Loucy (cell line): ENCODE measurements around the gene UBXN6.

Experiments used
- EZH2phosphoT487 ChIP-seq: fragments of 200-600 bp; IDR thresholded peaks from 2 replicates; pipeline ENCODE4 v1.6.1; 2018; ENCODE audit warnings: antibody characterized with exemption, mild to moderate bottlenecking, moderate library complexity, borderline replicate concordance
- TF ChIP-seq, protein P1 (sequence below): fragments of 200-600 bp; sonication (generic); conservative IDR thresholded peaks from 2 replicates; pipeline ENCODE4 v1.5.1; 2014; ENCODE audit warnings: mild to moderate bottlenecking, antibody characterized with exemption, low read length

DNA sequence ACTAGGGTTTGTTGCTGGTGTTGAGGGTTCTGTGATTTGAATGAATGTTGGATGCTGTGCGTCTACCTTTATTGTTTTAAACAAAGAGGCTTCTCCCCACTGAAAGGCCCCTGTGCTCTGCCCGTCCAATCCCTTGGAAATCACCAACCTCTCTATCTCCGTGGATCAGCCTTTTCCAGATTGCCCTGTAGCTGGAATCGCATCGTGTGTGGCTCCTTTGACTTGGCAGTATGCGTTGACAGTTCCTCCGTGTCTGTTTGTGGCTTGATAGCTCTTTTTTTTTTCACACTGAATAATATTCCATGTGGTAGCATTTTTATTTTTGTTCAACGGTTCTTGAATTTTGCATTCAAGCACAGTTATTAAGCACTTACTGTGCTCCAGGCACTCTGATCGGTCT lies 23.2 kb downstream of the UBXN6 start:
- TF ChIP-seq, protein P1, sequence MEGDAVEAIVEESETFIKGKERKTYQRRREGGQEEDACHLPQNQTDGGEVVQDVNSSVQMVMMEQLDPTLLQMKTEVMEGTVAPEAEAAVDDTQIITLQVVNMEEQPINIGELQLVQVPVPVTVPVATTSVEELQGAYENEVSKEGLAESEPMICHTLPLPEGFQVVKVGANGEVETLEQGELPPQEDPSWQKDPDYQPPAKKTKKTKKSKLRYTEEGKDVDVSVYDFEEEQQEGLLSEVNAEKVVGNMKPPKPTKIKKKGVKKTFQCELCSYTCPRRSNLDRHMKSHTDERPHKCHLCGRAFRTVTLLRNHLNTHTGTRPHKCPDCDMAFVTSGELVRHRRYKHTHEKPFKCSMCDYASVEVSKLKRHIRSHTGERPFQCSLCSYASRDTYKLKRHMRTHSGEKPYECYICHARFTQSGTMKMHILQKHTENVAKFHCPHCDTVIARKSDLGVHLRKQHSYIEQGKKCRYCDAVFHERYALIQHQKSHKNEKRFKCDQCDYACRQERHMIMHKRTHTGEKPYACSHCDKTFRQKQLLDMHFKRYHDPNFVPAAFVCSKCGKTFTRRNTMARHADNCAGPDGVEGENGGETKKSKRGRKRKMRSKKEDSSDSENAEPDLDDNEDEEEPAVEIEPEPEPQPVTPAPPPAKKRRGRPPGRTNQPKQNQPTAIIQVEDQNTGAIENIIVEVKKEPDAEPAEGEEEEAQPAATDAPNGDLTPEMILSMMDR: no peak
- TF ChIP-seq EZH2phosphoT487: no peak
